ENCODE results near the gene LTA. TPM values are rescaled to one million over a fixed set of nuclear protein-coding genes. Genes with fewer than 3 reads are reported as not detected.

The LTA gene
- total RNA-seq, 1 donor from 2014 or later: not detected

DNA sequence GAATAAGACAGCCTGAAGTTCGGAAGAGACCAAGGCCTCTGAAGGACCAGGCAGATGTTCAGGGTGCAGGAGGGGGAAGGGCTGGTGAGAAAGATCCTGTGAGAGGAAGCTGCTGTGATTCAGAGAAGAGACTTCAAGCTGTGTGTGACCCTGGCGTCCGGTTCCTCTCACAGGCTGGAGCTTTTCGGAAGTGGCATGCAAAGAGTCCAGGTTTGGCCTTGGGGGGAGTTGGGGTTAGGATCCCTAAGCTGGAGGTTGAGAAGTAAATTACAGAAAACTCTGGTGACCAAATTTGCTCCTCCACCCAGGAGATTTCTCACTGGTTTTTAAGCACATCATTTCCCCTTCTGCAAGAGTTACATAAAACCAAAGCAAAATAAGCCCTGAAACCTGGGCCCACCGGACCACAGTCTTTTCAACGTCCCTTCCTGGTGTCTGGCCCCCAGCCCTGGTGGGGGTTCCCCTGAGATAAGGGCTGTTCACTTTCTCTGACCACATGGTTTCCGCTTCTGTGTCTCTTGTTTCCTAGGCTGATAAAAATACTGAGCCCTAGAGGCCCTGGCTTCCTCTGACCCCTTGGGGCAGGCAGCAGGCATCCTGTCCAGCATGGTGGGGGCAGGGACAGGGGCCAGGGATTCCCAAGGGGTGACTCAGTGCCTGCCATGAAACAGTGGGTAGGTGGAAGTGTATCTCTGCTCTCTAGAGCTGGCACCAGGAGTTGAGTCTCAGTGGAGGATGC, 12.0 kb upstream of the LTA start:
- intact Hi-C loops (cut with DNase I): no loop called here
- ATAC-seq (ENCODE audit: poor library complexity): peak; percentile 74

GRCh38 chr6:31560697-31561058, 11.4 kb upstream of the LTA start:
- no peak for DNase-seq
- no peak for ATAC-seq (ENCODE audit: poor library complexity)
- intact Hi-C loops (cut with DNase I): no loop called here

More for the DNA sequence above, 12.0 kb upstream of the LTA start:
- DNase-seq: peak; percentile 80

DNA sequence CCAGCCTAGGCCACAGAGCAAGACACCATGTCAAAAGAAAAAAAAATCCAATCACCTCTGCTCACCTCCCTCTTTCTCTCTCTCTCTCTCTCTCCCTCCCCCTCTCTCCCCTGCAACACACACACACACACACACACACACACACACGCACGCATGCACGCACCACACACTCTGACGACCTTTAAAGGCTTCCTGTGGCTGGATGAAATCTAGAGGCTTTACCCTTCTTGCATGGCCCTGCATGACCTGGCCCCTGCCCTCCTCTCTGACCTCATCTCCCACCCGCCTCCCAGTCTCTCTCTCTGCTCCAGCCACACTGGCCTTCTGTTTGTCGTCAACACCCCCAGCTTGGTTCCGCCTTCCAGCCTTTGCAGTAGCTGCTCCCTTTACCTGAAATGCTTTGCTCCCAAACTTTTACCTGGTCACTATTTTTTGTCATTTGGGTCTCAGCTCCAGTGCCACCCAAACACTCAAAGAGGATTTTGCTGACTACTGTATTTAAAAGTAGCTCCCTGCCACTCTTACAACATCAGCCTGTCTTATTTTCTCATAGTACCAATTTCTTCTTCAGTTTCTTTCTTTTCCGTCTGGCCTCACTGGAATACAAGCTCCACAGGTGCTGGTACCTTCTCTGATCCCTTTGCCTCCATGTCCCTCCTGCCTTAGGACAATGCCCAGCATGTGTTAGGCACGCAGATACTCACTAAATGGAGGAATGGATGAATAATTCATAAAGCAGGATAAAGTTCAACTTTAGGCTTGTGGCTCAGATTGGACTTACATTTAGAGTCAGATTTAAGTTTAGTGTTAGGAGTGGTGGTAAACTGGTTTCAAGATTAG, 4.3 kb upstream of the LTA start:
- intact Hi-C loops (cut with DNase I): no loop called here
- DNase-seq (no peak), ATAC-seq (ENCODE audit: poor library complexity) (no peak)

DNA sequence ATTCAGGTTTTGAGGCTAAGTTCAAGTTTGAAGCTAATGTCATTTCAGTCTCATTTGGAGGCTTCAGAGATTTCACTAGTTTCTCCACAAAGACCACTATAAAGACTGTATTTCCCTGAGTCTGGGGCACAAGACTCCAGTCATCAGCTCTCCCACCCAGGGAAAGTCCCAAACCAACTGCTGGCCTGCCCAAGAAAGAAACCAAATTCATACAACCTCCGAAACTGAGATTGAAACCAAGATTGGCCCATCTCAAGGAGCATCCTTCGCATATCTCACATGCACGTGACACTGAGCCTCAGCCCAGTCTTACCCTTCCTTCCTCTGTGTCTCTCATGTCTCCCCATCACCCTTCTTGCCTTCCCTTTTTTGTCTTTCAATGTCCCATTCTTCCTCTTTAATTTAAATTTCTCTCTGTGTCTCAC, 3.5 kb upstream of the LTA start:
- ATAC-seq (ENCODE audit: poor library complexity) (peak; percentile 61), DNase-seq (no peak)
- intact Hi-C loops (cut with DNase I): no loop called here

- no peak for ATAC-seq (ENCODE audit: poor library complexity)
- no peak for DNase-seq
- intact Hi-C loops (cut with DNase I): no loop called here
Observed at GRCh38 chr6:31569861-31570536, 2.1 kb upstream of the LTA start.

GRCh38 chr6:31573239-31574105, 1.4 kb downstream of the LTA start:
- DNase-seq (no peak), ATAC-seq (ENCODE audit: poor library complexity) (no peak)
- intact Hi-C loops (cut with DNase I): no loop called here

- DNase-seq: no peak
- intact Hi-C loops (cut with DNase I): no loop called here
- no peak for ATAC-seq (ENCODE audit: poor library complexity)
Observed at GRCh38 chr6:31574106-31575061, 2.3 kb downstream of the LTA start.

GRCh38 chr6:31575335-31575901, 3.3 kb downstream of the LTA start, which contains the start of gene TNF:
TNF (plus strand) TSS chr6:31575565; CDS start chr6:31575742, 177 bp downstream.
- intact Hi-C loops (cut with DNase I): no loop called here
- peak; percentile 56 for ATAC-seq (ENCODE audit: poor library complexity)
- peak; percentile 67 for DNase-seq

DNA sequence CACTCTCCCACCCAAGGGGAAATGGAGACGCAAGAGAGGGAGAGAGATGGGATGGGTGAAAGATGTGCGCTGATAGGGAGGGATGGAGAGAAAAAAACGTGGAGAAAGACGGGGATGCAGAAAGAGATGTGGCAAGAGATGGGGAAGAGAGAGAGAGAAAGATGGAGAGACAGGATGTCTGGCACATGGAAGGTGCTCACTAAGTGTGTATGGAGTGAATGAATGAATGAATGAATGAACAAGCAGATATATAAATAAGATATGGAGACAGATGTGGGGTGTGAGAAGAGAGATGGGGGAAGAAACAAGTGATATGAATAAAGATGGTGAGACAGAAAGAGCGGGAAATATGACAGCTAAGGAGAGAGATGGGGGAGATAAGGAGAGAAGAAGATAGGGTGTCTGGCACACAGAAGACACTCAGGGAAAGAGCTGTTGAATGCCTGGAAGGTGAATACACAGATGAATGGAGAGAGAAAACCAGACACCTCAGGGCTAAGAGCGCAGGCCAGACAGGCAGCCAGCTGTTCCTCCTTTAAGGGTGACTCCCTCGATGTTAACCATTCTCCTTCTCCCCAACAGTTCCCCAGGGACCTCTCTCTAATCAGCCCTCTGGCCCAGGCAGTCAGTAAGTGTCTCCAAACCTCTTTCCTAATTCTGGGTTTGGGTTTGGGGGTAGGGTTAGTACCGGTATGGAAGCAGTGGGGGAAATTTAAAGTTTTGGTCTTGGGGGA, 4.0 kb downstream of the LTA start:
- intact Hi-C loops (cut with DNase I): no loop called here
- DNase-seq: no peak
- no peak for ATAC-seq (ENCODE audit: poor library complexity)

DNA sequence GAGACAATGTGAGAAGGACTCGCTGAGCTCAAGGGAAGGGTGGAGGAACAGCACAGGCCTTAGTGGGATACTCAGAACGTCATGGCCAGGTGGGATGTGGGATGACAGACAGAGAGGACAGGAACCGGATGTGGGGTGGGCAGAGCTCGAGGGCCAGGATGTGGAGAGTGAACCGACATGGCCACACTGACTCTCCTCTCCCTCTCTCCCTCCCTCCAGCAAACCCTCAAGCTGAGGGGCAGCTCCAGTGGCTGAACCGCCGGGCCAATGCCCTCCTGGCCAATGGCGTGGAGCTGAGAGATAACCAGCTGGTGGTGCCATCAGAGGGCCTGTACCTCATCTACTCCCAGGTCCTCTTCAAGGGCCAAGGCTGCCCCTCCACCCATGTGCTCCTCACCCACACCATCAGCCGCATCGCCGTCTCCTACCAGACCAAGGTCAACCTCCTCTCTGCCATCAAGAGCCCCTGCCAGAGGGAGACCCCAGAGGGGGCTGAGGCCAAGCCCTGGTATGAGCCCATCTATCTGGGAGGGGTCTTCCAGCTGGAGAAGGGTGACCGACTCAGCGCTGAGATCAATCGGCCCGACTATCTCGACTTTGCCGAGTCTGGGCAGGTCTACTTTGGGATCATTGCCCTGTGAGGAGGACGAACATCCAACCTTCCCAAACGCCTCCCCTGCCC, 4.9 kb downstream of the LTA start:
- DNase-seq: no peak
- intact Hi-C loops (cut with DNase I): no loop called here
- ATAC-seq (ENCODE audit: poor library complexity): no peak

GRCh38 chr6:31577579-31577966, 5.5 kb downstream of the LTA start:
- ATAC-seq (ENCODE audit: poor library complexity): no peak
- DNase-seq: no peak
- intact Hi-C loops (cut with DNase I): no loop called here

DNA sequence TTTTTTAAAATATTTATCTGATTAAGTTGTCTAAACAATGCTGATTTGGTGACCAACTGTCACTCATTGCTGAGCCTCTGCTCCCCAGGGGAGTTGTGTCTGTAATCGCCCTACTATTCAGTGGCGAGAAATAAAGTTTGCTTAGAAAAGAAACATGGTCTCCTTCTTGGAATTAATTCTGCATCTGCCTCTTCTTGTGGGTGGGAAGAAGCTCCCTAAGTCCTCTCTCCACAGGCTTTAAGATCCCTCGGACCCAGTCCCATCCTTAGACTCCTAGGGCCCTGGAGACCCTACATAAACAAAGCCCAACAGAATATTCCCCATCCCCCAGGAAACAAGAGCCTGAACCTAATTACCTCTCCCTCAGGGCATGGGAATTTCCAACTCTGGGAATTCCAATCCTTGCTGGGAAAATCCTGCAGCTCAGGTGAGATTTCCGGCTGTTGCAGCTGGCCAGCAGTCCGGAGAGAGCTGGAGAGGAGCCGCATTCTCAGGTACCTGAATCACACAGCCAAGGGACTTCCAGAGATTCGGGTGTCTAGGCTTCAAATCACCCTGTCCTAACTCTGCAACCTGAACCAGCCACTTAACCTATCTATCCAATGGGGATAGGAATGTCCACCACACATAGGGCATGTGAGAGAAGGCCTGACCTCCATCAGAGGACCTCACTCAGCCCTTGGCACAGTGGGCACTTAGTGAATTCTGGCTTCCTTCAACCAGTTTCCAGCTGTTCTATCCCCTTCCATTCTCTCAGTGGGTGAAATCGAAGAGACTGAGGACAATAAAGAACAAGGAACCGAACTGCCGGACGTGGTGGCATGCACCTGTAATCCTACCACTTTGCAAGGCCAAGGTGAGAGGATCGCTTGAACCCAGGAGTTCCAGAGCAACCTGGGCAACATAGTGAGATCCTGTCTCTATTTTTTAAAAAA, 6.4 kb downstream of the LTA start:
- intact Hi-C loops (cut with DNase I): no loop called here
- ATAC-seq (ENCODE audit: poor library complexity) (no peak), DNase-seq (no peak)

DNA sequence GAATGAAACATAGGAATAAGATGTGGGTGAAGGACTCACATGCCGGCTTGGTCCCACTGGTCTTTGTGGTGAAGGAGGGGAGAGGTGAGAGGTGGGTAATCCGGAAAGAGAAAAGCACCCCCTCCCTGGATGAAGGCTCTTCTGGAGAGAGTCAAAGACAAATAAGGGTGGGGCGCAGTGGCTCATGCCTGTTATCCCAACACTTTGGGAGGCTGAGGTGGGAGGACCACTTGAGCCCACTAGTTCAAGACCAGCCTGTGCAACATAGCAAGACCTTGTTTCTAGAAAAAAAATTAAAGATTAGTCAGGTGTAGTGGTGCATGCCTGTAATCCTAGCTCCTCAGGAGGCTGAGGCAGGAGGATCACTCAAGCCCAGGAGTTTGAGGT, 7.0 kb downstream of the LTA start:
- intact Hi-C loops (cut with DNase I): no loop called here
- DNase-seq: no peak
- no peak for ATAC-seq (ENCODE audit: poor library complexity)

GRCh38 chr6:31579546-31580437, 7.7 kb downstream of the LTA start:
- intact Hi-C loops (cut with DNase I): loop anchor here (5.0 kb wide), 1 partner anchor 32 kb away; the partner anchor contains the start of genes ATP6V1G2 and NFKBIL1
- DNase-seq (no peak), ATAC-seq (ENCODE audit: poor library complexity) (no peak)

All from Right ventricle myocardium superior (tissue), 1 donor.